ENCODE data around the gene AKR1B15.

The AKR1B15 gene

DNA sequence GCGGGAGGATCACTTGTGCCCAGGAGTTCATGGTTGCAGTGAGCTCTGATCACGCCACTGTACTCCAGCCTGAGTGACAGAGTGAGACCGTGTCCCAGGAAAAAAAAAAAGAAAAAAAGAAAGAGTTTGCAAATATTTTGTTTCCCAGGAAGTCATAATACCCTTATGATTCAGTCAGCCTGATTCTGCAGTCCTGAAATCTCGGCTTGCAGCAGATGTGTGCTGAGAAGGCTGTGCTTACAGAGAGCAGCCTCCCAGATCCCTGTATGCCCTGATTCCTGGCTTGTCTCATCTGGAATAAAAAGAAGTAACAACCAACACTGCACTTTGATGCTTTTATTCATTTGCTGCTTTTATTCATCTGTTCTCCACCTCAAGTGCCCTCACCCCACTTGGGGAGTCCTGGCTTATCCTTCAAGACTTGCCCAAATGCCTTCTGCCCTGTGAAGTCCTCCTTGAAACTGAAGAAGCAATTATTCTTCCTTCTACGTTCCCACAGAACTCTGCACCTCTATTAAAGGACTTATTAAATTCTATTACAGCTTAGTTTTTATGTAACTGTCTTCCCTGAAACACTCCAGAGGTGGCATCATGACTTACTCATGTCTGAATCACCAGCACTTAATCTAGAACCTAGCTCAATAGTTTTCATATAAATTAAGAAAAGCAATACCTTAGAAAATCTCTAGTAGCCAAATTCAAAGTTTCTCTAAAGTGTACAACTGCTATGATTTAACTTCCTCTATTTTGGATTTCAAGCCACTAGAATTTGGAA, 70.0 kb downstream of the AKR1B15 start:
- no peak for DNase-seq (ENCODE audit: low read depth)

DNA sequence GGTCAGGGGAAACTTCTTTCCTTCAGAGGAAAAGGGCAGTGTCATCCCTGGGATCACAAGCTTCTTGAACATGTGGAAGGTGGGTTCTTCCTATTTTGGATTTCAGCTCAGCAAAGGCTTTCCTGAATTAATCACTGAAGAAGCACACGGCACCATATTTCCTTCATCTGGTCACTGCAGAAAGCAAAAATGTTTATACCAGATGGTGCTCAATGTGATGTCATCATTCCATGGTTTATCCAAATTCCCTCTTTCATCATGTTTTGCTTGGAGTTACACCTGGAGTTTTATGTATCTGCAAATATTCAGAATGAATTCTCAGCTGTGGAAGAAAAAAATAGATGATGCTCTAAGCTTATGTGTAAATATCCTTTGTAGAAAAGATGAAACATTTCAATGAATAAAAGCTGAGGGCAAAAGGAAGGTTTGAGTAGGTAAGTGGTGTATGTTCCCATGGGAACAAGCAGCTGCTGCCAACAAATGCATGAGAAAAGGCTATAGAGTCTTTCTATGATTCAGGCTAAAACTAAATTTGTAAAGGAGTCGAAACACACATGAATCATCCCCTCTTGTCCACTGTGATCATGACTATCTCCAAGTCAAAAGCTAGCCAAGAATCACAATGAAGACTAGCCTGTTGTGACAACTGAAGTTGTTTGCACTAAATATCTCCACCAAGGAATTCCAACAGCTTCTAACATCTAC, 70.9 kb downstream of the AKR1B15 start:
- peak; percentile 83 for DNase-seq (ENCODE audit: low read depth)

DNA sequence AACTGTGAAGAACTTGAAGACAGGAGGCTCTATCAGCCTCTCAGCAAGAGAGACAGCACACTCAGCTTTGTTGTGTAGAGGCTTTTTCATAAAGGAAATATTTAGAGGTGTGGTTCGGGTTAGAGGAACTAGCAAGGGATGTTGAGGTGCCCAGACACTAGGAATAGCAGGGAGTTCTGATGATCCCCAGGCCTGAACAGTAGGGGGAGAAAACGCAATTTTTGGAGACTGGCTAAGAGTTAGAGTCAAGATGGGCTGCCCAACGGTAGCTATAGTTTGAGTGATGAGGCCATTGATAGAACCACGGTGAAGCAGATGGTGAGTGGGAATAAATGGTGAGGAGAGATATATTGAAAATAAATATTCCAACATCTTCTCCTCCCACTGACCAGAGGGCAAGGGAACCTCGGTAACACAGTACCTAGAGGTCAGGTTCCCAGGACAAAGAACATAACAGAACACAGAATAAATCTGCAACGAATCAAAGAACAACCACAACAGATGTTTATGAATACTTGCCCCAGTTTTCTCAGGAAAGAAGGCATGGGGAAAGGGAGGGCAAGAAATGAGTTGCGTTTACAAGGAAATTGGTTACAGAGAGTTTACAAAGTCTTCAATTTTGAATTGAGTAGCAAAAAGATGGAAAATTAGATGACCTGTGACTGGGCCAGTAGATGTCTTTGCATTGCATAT, 73.5 kb downstream of the AKR1B15 start:
- no peak for DNase-seq (ENCODE audit: low read depth)

DNA sequence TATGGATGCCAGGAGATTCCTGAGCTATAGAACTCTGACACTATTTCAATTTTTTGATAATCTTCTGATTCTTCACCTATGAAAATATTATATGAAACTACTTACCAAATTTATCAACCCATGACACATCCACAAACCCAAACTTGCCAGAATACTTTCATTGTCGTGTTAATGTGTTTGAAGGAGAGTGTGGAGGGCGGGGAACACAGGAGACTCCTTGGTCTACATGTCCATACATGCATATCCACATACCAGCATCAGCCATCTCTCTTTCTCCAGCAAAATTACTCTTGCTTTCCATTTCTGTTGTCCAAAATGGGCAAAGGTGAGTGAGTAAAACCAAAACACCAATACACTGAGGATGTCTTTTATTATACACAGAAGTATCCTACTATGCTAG, 74.3 kb downstream of the AKR1B15 start:
- no peak for DNase-seq (ENCODE audit: low read depth)

DNA sequence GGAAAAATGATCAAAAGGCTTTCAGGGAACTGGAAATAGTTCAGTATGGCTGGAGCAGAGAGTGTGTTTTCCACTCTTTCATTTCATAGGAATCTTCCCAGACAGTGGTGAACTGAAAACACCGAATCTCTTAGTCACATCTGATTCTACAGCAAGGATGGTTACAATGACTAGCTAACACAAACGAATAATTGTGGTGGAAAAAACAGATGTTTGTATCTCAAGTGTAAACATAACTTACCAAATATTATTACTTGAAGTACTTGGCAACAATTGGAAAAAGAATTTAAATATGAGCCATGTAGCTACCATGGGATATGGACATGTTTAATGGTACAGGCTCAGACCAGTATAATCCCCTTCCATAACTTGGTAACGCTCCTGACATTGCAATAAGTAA, 76.6 kb downstream of the AKR1B15 start:
- DNase-seq (ENCODE audit: low read depth) = no peak

DNA sequence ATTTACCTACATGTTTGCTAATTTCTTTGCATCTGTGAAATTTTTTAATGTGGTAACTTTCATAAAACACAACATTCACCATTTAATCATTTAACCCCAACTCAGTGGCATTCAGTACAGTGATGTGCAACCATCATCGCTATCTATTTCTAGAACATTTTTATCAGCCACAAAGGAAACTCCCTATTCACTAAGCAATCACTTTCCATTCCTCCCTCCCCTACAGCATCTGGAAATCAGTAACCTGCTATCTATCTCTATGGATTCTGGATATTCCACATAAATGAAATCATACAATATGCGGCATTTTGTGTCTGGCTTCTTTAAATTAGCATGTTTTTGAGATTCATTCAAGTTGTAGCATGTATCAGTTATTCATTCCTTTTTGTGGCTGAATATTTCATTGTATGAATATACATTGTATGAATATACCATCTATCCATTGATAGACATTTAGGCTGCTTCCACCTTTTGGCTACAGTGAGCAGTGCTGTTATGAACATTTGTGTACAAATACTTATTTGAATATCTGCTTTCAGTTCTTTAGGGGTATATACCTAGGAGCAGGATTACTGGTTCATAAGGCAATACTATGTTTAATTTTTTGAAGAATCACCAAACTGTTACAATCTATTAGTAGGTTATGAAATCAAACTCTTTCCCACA, 78.3 kb downstream of the AKR1B15 start:
- no peak for DNase-seq (ENCODE audit: low read depth)

DNA sequence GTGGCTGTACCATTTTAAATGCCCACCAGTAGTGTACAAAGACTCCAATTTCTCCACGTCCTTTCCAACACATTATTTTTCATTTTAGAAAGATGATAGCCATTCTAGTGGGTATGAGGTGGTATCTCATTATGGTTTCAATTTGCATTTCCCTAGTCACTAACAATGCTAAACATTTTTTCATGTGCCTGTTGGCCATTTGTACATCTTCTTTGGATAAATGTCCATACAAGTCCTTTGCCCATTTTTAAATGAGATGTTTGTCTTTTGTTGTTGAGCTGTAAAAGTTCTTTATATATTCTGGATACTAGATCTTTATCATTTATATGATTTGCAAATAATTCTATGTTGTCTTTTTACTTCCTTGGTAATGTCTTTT, 78.9 kb downstream of the AKR1B15 start:
- DNase-seq (ENCODE audit: low read depth) = no peak

DNA sequence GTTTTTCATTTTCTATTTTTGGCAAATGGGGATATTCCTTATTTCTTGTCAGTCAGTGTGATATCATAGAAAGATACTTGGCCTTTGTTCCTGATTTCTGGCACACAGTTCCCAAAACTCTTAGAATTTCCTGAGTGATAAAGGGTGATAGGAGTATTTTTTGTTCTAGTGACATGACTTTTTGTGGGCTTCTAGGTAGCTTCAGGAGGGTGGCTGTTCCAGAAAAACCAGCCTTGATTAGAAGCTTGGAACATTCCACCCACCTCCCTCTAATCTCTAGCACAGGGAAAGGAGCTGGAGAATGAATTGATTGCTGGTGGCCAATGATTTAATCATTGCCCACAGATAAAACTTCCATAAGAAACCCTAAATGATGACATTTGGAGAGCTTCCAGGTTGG, 80.5 kb downstream of the AKR1B15 start:
- no peak for DNase-seq (ENCODE audit: low read depth)

All from non-pigmented ciliary epithelial cell (primary cell).